ENCODE results near the gene RNF114.
"Not testable (repeated sequence)": the region's sequence is repeated elsewhere in the genome, so short reads cannot be mapped to it uniquely, and the experiment has no call there.

RNF114 gene

DNA sequence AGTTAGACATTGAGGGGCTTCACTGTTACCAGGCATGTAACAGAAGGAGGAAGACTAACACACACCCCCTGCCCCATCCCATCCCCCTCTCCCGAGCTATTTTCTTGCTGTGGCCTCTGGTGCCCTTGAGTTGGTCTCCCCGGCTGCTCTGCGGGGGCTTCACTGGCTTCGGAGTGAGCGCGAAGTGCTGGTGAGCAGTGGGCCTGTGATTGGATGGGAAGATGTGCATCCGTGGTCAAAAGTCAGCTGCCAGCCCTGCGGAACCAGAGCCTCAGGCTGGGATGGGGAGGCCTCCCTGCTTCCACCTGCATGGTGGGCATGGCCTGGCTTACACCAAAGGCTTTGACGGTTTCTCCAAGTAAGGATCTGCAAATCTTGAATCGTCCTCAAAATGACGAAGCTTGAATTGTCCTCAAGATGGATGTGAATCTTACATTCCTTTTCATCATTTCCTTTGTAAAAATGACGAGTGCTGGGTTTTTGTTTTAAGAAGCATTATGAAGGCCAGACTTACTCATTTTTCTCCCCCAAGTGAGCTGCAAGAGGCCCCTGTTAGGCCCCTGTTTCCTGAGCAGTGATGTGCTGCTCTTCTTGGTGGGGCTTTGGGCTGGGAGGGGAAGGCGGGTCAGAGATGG is 44.6 kb upstream of the RNF114 start:
- Histone ChIP-seq H3K36me3 (ENCODE audit: control insufficient read depth, insufficient read depth, low read length) (peaks cover 17% of the 10 kb centered on the region), H3K4me1 (ENCODE audit: control insufficient read depth, insufficient read depth, low read length, poor library complexity, severe bottlenecking) (no peaks in the 10 kb centered on the region), H3K9me3 (ENCODE audit: control insufficient read depth, low read length) (no peaks in the 10 kb centered on the region), H3K27me3 (replicated peaks; ENCODE audit: control insufficient read depth, insufficient read depth, low read length, poor library complexity, severe bottlenecking) (no peaks in the 10 kb centered on the region), H3K4me3 (ENCODE audit: insufficient read depth, low read depth, low read length, poor library complexity, severe bottlenecking) (no peak overlapping the region), H3K27ac (ENCODE audit: insufficient read depth, low read length, poor library complexity, severe bottlenecking) (no peak overlapping the region)
- DNase-seq, result no peak

GRCh38 chr20:49892260-49892659 is 43.9 kb upstream of the RNF114 start:
- no peaks in the 10 kb centered on the region for H3K27me3 ChIP-seq (replicated peaks; ENCODE audit: control insufficient read depth, insufficient read depth, low read length, poor library complexity, severe bottlenecking)
- H3K27ac ChIP-seq (ENCODE audit: insufficient read depth, low read length, poor library complexity, severe bottlenecking), result no peak overlapping the region
- no peak overlapping the region for H3K4me3 ChIP-seq (ENCODE audit: insufficient read depth, low read depth, low read length, poor library complexity, severe bottlenecking)
- no peaks in the 10 kb centered on the region for H3K4me1 ChIP-seq (ENCODE audit: control insufficient read depth, insufficient read depth, low read length, poor library complexity, severe bottlenecking)
- DNase-seq, result no peak
- peaks cover 11% of the 10 kb centered on the region for H3K36me3 ChIP-seq (ENCODE audit: control insufficient read depth, insufficient read depth, low read length)
- H3K9me3 ChIP-seq (ENCODE audit: control insufficient read depth, low read length), result no peaks in the 10 kb centered on the region

GRCh38 chr20:49892817-49893216 is 43.4 kb upstream of the RNF114 start:
- Histone ChIP-seq H3K36me3 (ENCODE audit: control insufficient read depth, insufficient read depth, low read length) (peaks cover 8% of the 10 kb centered on the region), H3K4me1 (ENCODE audit: control insufficient read depth, insufficient read depth, low read length, poor library complexity, severe bottlenecking) (no peaks in the 10 kb centered on the region), H3K9me3 (ENCODE audit: control insufficient read depth, low read length) (no peaks in the 10 kb centered on the region), H3K4me3 (ENCODE audit: insufficient read depth, low read depth, low read length, poor library complexity, severe bottlenecking) (no peak overlapping the region), H3K27ac (ENCODE audit: insufficient read depth, low read length, poor library complexity, severe bottlenecking) (no peak overlapping the region), H3K27me3 (replicated peaks; ENCODE audit: control insufficient read depth, insufficient read depth, low read length, poor library complexity, severe bottlenecking) (no peaks in the 10 kb centered on the region)
- no peak for DNase-seq

DNA sequence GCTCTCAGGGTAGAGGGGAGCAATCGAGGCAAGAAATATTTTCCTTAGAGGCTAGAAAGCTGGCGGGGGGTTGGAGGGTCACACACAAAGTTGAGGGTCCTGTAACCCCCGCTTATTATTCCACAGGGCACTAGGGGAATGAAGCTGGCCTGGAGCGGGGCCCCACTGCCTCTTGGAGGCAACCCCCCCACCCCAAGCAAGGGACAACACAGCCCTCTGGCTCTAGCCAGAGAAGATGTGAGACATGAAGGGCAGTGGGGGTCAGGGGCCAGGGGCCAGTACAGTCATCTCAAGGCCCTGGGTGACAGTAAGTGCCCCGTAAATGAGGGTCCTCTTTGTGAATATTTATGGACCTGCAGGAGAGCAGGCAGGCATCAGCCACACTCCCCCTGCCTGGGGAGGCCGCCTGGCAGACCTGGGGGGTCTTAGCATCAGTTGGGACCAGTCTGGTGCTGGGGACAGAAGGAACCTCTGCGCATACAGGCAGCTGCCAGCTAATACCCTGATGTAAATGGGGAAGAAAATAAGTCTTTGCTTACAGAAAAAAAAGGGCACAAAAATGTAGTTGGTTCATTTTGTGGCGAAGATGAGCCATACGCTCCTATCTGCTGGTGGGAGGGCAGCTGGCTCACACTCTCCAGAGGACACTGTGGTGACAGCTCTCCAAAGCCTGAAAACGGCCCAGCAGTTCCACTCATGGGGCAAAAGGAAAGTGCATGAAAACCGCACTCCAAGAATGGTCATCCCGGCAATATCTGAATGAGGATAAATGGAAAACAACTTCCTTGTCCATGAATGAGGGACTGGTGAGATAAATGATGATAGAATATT is 42.7 kb upstream of the RNF114 start:
- Histone ChIP-seq H3K9me3 (ENCODE audit: control insufficient read depth, low read length) (no peaks in the 10 kb centered on the region), H3K27me3 (replicated peaks; ENCODE audit: control insufficient read depth, insufficient read depth, low read length, poor library complexity, severe bottlenecking) (no peaks in the 10 kb centered on the region), H3K27ac (ENCODE audit: insufficient read depth, low read length, poor library complexity, severe bottlenecking) (no peak overlapping the region), H3K4me1 (ENCODE audit: control insufficient read depth, insufficient read depth, low read length, poor library complexity, severe bottlenecking) (no peaks in the 10 kb centered on the region), H3K4me3 (ENCODE audit: insufficient read depth, low read depth, low read length, poor library complexity, severe bottlenecking) (no peak overlapping the region), H3K36me3 (ENCODE audit: control insufficient read depth, insufficient read depth, low read length) (peaks cover 8% of the 10 kb centered on the region)
- DNase-seq, result no peak

DNA sequence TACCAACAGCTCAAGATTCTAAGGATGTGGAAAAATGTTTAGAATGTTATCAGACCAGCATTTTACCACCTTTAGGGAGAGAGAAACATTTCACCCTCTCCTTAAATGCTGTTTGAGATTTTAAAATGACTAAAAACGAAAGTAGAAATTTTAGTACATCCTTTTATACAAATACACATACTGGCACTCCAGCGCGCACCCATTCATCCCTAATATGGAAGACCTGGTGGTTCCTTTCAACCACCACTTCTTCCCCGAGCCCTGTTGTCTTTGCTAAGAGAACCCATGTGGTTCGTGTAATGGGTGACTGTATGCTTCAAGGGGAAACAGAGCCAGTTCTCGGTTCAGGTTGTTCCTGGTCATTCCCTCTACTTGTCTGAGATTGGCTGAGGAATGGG is 42.1 kb upstream of the RNF114 start:
- Histone ChIP-seq H3K27ac (ENCODE audit: insufficient read depth, low read length, poor library complexity, severe bottlenecking) (no peak overlapping the region), H3K27me3 (replicated peaks; ENCODE audit: control insufficient read depth, insufficient read depth, low read length, poor library complexity, severe bottlenecking) (no peaks in the 10 kb centered on the region), H3K4me1 (ENCODE audit: control insufficient read depth, insufficient read depth, low read length, poor library complexity, severe bottlenecking) (no peaks in the 10 kb centered on the region), H3K9me3 (ENCODE audit: control insufficient read depth, low read length) (no peaks in the 10 kb centered on the region), H3K4me3 (ENCODE audit: insufficient read depth, low read depth, low read length, poor library complexity, severe bottlenecking) (no peak overlapping the region), H3K36me3 (ENCODE audit: control insufficient read depth, insufficient read depth, low read length) (peaks cover 4% of the 10 kb centered on the region)
- no peak for DNase-seq

DNA sequence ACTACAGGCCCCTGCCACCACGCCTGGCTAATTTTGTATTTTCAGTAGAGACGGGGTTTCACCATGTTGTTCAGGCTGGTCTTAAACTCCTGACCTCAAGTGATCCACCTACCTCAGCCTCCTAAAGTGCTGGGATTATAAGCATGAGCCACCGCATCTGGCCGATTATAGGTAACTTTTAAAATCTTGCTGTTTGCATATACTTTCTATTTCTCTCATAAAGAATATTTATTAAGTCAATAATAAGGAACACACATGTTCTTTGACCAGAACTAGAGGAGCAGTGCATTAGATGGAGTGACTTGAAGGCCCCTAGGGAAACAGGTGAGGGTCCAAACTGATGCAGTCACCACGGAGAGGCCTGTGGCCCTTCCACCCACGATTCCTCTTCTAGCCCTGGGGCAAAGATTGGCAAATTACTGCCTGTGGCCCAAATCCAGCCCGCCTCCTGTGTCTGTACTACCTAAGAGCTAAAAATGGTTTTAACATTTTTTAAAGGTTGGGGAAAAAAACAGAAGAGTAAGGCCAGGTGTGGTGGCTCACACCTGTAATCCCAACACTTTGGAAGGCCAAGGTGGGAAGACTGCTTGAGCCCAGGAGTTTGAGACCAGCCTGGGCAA is 40.6 kb upstream of the RNF114 start:
- H3K9me3 ChIP-seq (ENCODE audit: control insufficient read depth, low read length); DNase-seq; H3K27ac ChIP-seq (ENCODE audit: insufficient read depth, low read length, poor library complexity, severe bottlenecking); H3K36me3 ChIP-seq (ENCODE audit: control insufficient read depth, insufficient read depth, low read length); H3K4me3 ChIP-seq (ENCODE audit: insufficient read depth, low read depth, low read length, poor library complexity, severe bottlenecking); H3K4me1 ChIP-seq (ENCODE audit: control insufficient read depth, insufficient read depth, low read length, poor library complexity, severe bottlenecking); H3K27me3 ChIP-seq (replicated peaks; ENCODE audit: control insufficient read depth, insufficient read depth, low read length, poor library complexity, severe bottlenecking): not testable (repeated sequence)

GRCh38 chr20:49896204-49896603 is 40.0 kb upstream of the RNF114 start:
- Histone ChIP-seq H3K4me3 (ENCODE audit: insufficient read depth, low read depth, low read length, poor library complexity, severe bottlenecking) (no peak overlapping the region), H3K27ac (ENCODE audit: insufficient read depth, low read length, poor library complexity, severe bottlenecking) (no peak overlapping the region), H3K4me1 (ENCODE audit: control insufficient read depth, insufficient read depth, low read length, poor library complexity, severe bottlenecking) (no peaks in the 10 kb centered on the region), H3K27me3 (replicated peaks; ENCODE audit: control insufficient read depth, insufficient read depth, low read length, poor library complexity, severe bottlenecking) (no peaks in the 10 kb centered on the region), H3K36me3 (ENCODE audit: control insufficient read depth, insufficient read depth, low read length) (no peaks in the 10 kb centered on the region), H3K9me3 (ENCODE audit: control insufficient read depth, low read length) (no peaks in the 10 kb centered on the region)
- no peak for DNase-seq

DNA sequence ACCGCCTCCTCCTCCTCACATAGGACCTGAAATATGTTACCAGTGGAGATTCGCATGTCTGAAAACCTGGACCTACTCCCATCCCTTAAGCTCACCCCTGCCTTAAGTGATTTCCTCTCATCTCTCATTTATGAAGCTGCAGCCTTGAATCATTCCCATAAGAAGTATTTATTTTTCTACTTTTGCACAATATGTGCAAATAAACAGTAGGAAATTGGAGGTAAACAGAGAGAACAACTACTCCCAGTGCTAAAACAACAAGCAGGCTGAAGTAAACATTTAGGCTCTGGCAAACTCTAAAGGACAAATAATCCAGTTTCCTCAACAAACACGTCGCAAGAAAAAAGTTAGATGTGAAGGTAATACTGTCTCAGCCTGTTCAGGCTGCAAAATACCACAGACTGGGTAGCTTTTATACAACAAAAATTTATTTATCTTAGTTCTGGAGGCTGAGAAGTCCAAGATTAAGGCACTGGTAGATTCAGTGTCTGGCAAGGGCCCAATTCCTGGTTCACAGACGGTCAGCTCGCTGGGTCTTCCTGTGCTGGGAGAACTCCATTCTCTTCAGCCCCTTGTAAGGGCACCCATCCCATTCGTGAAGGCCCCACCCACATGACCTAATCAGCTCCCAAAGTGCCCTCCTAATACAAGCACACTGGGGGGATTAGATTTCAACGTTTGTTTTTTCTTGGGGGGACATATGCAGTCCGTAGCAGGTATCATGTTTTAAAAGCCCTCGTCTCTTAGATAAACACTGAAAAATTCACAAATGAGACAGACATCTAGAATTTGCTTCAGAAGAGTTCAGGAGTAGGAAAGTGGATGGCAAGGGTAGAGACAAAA is 36.4 kb upstream of the RNF114 start:
- Histone ChIP-seq H3K27me3 (replicated peaks; ENCODE audit: control insufficient read depth, insufficient read depth, low read length, poor library complexity, severe bottlenecking) (no peaks in the 10 kb centered on the region), H3K9me3 (ENCODE audit: control insufficient read depth, low read length) (no peaks in the 10 kb centered on the region), H3K4me1 (ENCODE audit: control insufficient read depth, insufficient read depth, low read length, poor library complexity, severe bottlenecking) (no peaks in the 10 kb centered on the region), H3K36me3 (ENCODE audit: control insufficient read depth, insufficient read depth, low read length) (peaks cover 9% of the 10 kb centered on the region), H3K4me3 (ENCODE audit: insufficient read depth, low read depth, low read length, poor library complexity, severe bottlenecking) (no peak overlapping the region), H3K27ac (ENCODE audit: insufficient read depth, low read length, poor library complexity, severe bottlenecking) (no peak overlapping the region)
- DNase-seq, result no peak

DNA sequence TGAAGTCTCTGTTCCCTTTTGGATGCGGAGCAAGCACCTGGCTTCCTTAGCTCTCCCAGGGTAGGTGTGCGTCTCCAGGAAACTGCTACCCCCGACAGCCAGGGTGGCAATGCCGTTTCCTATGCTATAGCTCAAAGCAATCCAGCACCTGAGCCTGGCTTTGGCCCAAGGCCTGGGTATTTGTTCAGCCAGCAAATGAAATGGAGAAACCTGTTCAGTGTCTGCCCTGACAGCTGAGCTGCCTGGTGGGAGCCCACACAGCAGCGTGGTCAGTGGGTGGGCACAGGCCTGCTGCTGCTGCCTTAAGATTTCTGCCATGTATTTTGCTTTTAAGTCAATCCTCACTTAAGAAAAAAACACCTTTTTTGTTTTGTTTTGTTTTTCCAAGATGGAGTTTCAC is 34.6 kb upstream of the RNF114 start:
- H3K9me3 ChIP-seq (ENCODE audit: control insufficient read depth, low read length), result no peaks in the 10 kb centered on the region
- H3K4me1 ChIP-seq (ENCODE audit: control insufficient read depth, insufficient read depth, low read length, poor library complexity, severe bottlenecking), result no peaks in the 10 kb centered on the region
- H3K27ac ChIP-seq (ENCODE audit: insufficient read depth, low read length, poor library complexity, severe bottlenecking), result no peak overlapping the region
- no peak for DNase-seq
- no peak overlapping the region for H3K4me3 ChIP-seq (ENCODE audit: insufficient read depth, low read depth, low read length, poor library complexity, severe bottlenecking)
- H3K36me3 ChIP-seq (ENCODE audit: control insufficient read depth, insufficient read depth, low read length), result peaks cover 27% of the 10 kb centered on the region
- no peaks in the 10 kb centered on the region for H3K27me3 ChIP-seq (replicated peaks; ENCODE audit: control insufficient read depth, insufficient read depth, low read length, poor library complexity, severe bottlenecking)

Data from effector memory CD4-positive, alpha-beta T cell (primary cell).